ENCODE measurements around the gene BMP8B.
A peak's percentile ranks its signal among the peaks of the same experiment; 100 is the strongest.

BMP8B gene

DNA sequence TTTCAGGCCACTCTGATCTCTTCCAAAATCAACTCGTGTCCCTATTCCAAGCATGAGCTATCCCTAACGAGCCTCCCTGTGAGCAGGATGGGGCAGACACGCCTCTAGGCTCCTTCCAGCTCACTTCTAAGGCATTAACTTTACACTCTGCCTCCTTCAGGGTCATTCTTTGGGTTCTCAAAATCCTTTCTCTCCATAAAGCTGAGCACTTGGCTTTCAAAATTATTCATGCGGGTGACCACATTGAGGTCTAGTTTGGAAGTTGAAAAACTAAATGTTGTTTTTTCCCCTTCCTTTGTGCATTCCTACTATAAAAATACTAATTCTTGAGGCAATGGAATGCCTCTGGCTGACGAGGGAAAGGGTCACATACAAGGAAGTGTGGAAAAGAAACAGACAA, 33.5 kb upstream of the BMP8B start:
- TF ChIP-seq, protein P1, sequence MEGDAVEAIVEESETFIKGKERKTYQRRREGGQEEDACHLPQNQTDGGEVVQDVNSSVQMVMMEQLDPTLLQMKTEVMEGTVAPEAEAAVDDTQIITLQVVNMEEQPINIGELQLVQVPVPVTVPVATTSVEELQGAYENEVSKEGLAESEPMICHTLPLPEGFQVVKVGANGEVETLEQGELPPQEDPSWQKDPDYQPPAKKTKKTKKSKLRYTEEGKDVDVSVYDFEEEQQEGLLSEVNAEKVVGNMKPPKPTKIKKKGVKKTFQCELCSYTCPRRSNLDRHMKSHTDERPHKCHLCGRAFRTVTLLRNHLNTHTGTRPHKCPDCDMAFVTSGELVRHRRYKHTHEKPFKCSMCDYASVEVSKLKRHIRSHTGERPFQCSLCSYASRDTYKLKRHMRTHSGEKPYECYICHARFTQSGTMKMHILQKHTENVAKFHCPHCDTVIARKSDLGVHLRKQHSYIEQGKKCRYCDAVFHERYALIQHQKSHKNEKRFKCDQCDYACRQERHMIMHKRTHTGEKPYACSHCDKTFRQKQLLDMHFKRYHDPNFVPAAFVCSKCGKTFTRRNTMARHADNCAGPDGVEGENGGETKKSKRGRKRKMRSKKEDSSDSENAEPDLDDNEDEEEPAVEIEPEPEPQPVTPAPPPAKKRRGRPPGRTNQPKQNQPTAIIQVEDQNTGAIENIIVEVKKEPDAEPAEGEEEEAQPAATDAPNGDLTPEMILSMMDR (IDR thresholded peaks at IDR 0.05; ENCODE audit: extremely low read depth, insufficient read depth, missing control alignments) = no peak
- peak; percentile 1 for DNase-seq (ENCODE audit: low spot score)
- in situ Hi-C loops (cut with MboI; ENCODE audit: low pct_unique_long_range_greater_than_20kb, low sequenced_read_pairs, unreplicated experiment) = loop anchor here (5.0 kb wide), 1 partner anchor 85 kb away; no protein-coding TSS in a partner anchor

DNA sequence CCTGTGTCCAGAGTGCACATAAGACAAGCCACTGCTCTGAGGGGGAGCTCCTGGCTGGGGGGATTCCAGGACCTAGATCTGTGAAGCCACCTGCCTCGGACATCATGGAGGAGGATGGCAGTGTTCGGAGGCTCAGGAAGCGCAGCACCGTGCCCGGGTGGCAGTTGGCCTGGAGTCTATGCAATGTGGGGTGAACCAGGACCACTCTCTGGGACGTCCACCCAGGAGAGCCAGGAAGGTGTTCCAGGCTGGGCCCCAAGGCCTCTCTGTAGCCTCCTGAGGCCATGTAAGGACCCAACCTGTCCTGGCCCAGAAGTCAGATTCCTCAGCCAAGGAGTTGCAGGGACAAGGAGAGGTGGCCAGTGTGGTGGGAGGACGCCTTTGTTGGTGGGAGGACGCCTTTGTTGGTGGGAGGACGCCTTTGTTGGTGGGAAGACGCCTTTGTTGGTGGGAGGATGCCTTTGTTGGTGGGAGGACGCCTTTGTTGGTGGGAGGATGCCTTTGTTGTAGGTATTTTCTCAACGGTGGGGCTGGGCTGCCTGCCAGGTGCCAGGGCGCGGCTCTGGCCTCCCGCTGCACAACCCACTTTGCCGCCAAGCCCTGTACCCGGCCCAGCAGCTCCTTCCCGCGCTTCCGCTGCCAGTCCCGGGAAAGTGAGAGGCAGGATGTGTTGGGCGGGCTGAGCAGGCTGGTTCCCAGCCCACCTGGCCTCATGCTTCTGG, 30.6 kb upstream of the BMP8B start:
- in situ Hi-C loops (cut with MboI; ENCODE audit: low pct_unique_long_range_greater_than_20kb, low sequenced_read_pairs, unreplicated experiment) = loop anchor here (10.0 kb wide), 1 partner anchor 156 kb away; no protein-coding TSS in a partner anchor
- TF ChIP-seq, protein P1 (IDR thresholded peaks at IDR 0.05; ENCODE audit: extremely low read depth, insufficient read depth, missing control alignments) = no peak
- peak; percentile 4 for DNase-seq (ENCODE audit: low spot score)

DNA sequence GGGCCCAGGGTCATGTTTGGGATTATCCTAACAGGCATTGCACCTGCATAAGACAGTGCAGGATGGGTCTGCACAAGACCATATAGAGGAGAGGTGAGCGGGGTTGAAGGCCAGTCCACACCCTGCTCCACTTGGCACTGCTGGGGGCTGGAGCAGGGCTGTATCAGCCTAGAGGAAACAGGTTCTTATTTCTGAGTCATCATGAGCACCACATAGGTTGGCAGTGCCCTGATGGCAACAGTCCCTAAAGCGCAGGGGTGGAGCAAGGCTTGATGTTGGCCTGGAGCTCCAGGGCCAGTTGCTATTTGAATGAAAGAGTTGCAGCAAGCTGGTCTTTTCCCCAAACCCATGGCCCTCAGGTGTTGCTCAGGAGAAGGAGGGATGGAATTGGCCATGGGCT, 29.8 kb upstream of the BMP8B start:
- in situ Hi-C loops (cut with MboI; ENCODE audit: low pct_unique_long_range_greater_than_20kb, low sequenced_read_pairs, unreplicated experiment) = loop anchor here (10.0 kb wide), 1 partner anchor 156 kb away; no protein-coding TSS in a partner anchor
- TF ChIP-seq, protein P1 (IDR thresholded peaks at IDR 0.05; ENCODE audit: extremely low read depth, insufficient read depth, missing control alignments) = no peak
- DNase-seq (ENCODE audit: low spot score) = peak; percentile 9

DNA sequence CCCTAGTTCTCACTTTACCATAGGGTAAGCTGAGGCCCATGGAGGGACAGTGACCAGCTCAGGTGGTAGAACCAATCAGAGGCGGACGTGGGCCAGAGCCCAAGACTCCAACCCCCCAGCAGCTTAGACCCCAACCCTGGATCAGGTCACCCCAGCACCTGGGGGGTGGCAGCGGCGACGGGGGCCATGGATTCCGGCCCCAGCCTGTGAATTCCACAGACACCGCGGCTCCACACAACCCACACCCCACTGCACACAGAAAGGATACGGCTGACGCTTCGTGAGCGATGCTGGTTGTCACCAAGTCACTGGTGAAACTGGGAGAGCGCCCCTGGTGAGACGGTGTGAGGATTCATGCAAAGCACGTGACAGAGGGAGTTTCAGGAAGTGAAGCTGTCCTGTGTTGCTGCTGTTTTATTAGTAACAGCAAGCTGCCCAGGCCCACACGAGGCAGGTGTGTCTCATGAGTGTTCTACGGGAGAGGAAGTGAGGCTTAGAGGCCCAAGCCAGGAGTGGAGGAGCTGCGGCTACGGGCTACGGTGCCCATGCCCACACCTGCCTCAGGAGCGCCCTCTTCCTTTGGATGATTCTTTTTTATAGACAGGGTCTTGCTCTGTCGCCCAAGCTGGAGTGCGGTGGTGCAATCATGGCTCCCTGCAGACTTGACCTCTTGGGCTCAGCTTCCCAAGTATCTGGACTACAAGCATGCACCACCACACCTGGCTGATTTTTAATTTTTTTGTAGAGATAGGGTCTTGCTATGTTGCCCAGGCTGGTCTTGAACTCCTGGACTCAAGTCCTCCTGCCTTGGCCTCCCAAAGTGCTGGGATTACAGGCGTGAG, 28.6 kb upstream of the BMP8B start:
- in situ Hi-C loops (cut with MboI; ENCODE audit: low pct_unique_long_range_greater_than_20kb, low sequenced_read_pairs, unreplicated experiment) = loop anchor here (10.0 kb wide), 1 partner anchor 157 kb away; no protein-coding TSS in a partner anchor

DNA sequence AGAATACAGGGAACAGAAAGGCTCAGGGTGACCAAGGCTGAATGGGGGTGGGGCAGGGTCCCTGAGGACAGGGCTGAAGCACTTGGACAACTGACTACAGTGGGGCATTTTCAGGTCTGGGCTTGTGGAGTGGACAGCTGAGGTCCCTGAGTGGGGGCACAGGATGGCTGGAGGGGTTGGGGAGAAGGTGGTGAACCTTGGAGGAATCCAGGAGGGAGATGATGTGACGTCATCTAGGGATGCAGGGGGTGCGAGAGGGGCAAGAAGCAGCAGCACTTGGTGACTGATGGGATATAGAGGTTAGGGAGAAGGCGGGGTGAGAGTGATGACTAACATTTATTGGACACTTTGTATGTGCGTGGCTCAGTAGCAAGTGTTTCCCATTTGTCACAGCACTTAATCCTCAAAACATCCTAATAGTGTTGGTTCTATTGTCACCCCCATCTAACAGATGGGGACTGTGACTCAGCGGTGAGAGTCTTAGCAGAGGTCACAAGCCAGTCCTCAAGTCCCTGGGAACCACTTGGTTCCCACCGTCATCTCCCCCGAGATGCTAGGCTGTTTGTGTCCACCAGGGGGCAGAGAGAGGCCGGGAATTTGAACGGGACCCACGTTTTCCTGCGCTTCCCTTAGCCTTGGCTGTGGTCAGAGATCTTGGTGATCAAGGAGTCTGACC, 27.9 kb upstream of the BMP8B start:
- in situ Hi-C loops (cut with MboI; ENCODE audit: low pct_unique_long_range_greater_than_20kb, low sequenced_read_pairs, unreplicated experiment) = loop anchor here (10.0 kb wide), 1 partner anchor 158 kb away; no protein-coding TSS in a partner anchor

More for the DNA sequence above, 28.6 kb upstream of the BMP8B start:
- TF ChIP-seq, protein P1 (IDR thresholded peaks at IDR 0.05; ENCODE audit: extremely low read depth, insufficient read depth, missing control alignments) = peak; percentile 50
- peak; percentile 83 for DNase-seq (ENCODE audit: low spot score)

More for the DNA sequence above, 27.9 kb upstream of the BMP8B start:
- peak; percentile 78 for DNase-seq (ENCODE audit: low spot score)
- TF ChIP-seq, protein P1 (IDR thresholded peaks at IDR 0.05; ENCODE audit: extremely low read depth, insufficient read depth, missing control alignments) = peak; percentile 77

Measured in GM13977 (cell line).